GM19452 (cell line): ENCODE measurements around the gene TCF7L1.

Source experiments
- ATAC-seq: cut with Tn5 transposase; IDR thresholded peaks from one replicate; pipeline ENCODE4 v1.9.1; 2021; ENCODE audit not compliant: unreplicated experiment

Gene TCF7L1

DNA sequence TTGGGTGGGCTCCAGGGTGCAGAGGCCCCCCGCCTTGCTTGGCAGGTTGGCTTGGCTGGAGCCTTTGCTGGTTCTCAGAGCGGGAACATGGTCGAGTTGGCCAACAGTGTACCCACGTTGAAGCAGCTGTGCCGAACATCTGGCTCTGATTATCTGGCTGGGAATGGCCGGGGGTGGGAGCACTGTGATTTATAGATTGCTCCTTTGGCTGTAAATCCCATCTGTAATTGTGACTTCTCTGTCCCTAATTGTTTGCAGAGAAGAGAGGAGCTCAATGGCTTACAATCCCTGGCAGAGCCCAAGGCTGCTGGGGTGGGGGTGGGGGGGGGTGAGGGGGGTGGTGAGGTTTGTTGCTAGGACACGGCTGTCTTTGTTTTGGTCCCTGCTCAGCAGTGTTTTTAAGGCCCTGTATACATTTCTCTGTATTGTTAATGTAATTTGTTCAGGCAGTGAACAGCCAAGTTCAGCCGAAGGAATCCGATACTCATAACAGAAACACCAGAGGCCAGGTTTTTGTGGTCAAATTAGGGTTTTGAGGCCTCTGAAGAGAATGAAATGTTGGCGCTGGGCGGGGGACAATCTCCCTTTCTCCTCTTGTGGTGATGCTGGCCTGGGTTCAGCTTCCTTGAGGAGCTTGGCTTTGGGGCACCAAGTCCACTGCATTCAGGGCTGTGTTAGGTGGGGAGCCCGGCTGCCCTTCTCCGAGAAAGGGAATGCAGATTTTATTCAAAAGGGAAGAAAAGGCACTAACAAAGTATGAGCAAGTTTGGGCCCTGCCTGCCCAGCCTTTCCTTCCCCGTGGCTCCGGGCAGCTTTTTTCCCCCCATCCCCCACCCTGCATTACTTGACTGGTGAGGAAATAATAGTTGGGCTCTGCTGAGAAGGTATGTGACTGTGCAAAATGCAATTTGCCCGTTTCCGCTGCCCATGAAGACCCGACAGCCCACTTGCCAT, 82.5 kb downstream of the TCF7L1 start:
- no peak for ATAC-seq

DNA sequence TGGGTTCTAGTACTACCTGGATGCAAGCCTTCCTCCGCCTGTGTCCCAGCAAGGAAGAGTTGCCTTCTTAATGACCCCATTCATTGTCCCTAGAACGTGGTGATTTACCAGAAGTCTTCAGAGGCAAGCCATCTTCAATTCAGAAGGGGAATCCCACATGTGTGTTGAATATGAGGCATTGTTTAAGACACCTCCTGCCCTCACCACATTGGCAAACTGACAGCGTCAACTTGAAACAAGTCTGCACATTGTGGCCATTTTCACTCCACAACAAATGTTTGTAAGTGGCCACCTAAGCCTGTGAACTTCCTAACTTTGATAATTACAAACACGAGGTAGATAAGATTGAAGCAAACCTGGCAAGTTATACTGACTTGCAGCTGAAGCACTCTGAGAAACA, 83.7 kb downstream of the TCF7L1 start:
- ATAC-seq = no peak

DNA sequence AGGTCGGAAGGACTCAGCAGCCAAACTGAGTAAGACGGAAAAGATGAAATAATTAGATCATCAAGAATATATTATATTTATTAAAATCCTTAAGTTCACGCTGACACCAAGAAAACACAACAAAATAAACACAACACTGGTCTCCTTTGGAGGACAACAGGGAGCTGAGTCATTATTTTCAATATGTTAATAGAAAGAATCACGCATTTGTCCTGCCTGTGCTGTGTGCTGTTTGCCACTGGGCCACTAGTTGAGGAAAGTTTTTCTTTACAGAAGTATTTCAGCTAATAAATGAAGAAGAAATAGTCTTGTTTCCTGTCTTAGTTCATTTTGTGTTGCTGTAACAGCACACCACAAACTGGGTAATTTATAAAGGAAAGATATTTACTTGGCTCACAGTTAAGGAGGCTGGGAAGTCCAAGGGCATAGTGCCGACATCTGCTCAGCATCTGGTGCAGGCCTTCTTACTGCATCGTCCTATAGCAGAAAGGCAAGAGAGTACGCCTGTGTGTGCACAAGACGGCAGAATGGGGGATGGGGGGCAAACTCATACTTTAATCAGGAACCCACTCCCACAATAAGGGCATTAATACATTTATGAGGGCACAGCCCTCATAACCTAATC, 88.0 kb downstream of the TCF7L1 start:
- no peak for ATAC-seq

DNA sequence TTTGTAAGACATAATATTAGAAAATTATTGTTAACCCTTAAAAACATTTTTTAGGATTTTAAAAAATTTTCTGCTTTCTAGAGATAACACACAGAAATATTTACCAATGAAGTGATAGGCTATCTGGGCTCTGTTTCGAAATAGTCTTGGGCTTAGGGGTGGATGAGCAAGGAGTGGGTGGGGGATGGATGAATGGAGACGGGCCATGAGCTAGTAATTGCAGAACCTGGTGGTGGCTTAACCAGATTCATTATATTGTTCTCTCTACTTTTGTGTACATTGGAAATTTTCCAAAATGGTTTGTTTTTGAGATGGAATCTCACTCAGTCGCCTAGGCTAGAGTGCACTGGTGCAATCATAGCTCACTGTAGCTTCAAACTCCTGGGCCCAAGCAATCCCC, 89.6 kb downstream of the TCF7L1 start:
- no peak for ATAC-seq

DNA sequence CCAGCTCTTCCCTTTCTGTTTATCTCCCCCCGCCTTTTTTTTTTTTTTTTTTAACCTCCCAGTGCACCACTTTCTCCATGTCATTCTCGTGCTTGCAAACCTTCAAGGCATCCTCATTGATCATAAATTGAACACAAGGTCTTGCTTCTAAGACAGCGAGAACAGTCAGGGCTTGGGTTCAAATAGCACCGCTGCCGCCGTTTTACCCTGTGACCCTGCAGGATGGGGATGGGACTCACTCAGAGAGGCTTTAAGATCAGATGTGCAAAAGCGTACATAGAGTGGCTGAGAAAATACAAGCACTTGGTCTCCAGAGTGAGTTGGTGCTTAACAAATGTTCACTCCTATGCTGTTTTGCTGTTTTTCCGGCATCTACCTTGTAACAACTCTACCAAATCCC, 93.6 kb downstream of the TCF7L1 start:
- no peak for ATAC-seq

DNA sequence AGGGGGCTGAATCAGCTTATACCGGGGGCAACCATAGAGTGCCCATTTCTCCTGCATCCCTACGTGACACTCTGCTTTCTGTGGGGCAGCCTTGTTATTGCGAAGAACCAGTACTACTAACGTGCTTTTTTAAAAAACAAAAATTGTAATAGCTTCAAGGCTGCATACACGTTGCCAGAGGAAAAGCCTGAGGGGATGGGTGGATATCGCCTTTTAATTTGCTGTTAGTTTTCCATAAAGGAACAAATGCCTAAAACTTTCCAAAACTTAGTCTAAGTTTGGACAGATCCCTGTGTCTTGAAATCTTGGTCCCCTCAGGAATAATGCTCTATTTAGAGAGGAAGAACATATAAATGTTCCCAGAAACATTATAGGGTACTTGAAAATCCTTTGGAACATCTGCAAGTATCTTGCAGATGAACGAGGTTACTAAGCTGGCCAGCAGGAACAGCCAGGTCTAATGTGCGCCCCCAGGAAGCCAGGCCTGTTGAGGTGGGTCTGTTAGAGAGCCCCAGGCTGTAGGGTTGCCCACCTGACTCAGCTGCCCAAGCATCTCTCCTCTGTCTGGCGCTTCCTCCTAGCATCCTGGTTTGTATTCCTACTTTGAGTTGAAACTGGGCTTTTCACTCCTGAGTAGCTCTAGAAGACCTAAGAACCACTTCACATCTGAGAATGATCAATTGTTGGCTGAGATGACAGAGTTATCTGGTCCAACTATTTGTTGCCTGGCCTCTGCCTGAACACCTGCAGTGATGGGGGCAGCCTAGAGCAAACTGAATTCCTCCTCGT, 97.7 kb downstream of the TCF7L1 start:
- ATAC-seq = no peak

DNA sequence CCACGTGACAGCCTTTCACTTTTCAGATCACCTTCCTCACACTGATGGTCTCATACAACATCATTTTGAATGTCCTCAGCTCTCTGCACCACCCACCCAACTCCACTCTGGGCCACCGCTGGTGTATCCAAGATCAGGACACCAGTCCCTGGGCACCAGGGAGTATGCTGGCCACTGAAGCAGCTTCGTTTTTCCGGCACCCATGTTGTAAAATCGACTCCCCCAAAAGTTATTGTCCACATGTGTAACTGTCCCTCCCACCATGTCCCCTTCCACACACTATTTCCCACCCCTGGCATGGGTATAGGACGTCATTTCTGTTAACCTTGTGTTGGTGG, 98.2 kb downstream of the TCF7L1 start:
- no peak for ATAC-seq

DNA sequence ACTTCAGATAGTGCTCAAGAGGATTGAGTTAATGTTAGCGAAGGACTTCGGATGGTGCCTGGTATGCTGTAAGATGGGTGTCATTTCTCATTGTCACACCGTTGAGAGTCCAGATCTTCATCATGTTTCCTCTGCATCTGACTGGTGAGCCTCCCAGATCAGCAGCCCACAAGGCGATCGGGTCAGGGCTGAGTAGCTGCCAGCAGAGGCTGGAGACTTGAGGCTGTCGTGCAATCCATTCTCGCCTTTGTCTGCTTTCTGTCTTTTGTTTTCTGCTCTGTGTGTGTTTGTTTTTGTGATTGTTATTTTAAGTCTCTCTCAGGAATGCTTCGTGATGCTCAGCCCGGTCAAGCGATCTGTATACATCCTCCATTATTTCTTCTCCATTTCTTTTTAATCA, 98.8 kb downstream of the TCF7L1 start:
- ATAC-seq = no peak

DNA sequence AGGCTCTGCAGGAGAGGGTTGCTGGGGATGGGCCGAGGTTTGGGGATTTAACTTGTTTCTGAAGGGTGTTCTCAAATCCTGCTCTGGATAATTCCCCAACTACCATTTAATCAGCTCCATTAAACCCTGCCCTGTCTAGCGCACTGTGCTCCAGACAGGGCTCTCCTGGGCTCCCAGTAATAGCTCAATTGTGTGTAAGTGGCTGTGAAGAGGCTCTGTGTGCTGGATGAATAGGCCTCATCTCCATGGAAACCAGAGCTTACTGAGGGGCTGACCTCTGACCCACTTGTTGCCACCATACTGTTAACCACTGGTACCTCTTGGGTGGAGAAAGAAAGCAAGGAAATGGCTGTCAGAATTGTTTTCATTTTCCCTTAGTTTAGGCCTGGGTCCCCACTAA, 101.7 kb downstream of the TCF7L1 start:
- ATAC-seq = no peak

DNA sequence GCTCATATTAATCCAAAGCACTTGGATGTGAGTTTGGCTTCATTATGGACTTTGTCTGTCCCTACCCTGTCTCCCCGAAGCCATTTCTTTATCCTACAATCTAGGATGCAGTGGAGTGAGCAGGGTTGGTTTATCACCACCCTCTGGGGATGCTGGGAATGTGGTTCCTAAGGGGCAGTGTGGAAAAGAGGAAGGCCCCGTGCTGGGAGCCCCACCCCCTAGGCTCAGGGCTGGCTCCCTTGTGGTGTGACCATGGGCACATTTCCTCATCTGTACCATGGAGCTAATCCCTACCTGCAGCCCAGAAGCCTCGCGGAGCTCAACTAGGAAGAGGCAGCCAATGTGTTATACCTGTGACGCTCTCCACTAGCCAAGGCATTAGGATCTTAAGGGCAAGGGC, 102.1 kb downstream of the TCF7L1 start:
- ATAC-seq = no peak

DNA sequence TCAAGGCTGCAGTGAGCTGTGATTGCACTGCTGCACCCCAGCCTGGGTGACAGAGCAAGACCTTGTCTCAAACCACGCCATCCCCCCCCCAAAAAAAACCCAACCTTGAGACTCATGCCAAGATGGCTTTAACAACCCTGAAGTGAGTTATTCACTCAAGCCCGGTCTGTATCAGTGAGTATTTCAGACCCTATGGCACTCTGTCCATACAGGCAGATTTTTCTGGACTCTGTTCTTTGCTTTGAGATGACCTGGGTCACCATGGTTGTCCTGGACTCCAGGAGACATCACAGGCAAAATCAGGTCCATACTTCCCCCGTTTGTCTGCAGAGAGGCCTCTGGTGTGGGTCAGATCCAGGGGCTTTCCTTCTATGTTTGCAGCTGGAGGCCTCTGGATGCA, 102.9 kb downstream of the TCF7L1 start:
- no peak for ATAC-seq

DNA sequence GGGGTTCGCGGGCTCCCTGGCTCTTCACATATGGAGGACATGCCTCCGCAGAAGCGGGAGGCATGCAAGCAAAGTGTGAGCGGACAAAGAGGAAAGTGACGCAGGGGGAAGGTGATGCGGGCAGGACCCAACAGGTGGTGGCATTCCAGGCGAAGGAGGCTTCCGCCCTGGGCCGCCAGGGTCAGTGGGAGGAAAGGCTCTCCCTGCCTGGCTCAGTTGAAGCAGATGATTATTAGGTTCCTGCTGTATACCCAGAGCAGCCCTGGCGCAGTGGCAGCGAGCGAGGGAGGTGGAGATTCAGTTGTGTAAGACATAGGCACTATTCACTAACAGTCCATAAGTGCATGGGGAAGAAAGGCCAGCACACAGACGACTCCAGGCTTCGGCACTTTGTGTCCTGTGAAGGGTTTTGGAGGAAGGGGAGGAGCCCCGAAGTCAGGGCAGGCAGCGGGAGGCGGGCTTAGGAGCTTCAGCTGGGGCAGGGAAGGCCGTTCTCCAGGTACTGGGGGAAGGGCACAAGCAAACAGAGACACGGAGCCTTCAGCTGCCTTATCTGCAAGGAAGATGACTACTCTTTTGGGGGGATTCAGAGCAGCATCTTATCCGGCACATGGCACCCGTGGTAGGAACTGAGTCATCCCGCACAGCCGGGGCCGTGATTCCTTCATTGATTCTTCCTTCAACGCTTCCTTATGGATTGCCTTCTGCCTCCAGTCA, 104.8 kb downstream of the TCF7L1 start:
- ATAC-seq = no peak

DNA sequence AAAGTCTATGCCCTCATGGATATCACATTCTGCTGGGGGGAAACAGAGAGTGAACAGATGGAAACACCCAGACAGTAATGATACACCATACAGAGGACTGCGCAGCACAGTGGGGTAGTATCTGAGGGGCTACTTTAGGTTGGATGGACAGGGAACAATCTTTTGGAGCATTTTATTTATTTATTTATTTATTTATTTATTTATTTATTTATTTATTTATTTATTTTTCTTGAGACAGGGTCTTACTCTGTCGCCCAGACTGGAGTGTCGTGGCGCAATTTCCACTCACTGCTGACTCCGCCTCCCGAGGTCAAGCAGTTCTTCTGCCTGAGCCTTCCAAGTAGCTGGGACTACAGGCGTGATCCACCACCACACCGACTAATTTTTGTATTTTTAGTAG, 105.4 kb downstream of the TCF7L1 start:
- ATAC-seq = no peak

DNA sequence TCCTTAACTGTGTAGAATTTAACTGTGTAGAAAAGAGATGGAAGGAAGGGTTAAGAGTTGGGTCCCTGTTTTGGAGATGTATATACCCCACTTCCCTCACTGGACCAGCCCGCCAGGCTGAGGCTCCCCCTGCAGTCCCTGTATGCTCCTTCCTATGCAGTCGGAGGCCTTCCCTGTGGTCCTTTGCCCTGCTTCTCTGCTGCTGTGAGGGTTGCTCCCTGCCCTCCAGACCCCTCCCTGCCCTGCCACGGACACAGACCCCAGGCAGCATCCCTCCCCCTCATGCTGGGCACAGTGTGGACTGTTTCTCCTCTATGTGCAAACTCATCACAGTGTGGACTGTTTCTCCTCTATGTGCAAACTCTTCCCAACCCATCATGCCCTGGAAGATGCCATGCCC, 105.9 kb downstream of the TCF7L1 start:
- ATAC-seq = no peak

DNA sequence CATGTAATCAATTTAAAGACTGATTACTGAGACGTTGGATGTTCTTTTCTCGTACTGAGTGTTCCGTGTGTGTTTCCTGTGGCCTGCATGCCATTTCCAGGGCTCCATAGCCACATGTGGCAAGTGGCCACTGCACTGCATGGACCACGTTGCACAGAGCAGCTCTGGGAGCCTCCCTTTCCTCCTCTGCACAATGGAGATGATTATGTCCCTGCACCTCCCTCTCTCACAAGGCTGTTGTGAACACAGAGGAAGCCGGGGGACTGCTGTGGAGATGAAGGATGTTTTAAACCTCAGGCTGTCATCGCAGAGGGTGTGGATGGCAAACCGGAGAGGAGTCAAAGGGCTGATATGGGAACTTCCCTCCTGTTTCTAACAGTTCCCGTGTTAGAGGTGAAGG, 106.9 kb downstream of the TCF7L1 start:
- no peak for ATAC-seq

DNA sequence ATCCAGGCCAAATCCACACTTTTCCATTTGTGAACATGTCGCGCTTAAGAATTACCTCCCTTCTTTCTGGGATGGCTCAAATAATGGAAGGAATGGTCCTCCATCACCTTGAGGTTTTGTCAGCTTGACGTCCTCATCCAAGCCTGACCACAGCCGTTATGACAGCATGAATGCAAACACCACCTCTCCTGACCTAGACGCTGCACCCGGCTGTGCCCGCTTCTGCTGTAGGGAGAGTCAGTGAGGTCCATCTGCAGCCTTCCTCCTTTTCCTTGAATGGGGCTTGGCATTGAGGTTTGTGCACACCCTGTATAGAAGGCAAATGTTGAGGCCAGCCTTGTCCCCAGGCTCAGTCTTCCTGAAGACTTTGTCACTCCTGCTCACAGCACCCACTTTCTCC, 109.1 kb downstream of the TCF7L1 start:
- no peak for ATAC-seq

DNA sequence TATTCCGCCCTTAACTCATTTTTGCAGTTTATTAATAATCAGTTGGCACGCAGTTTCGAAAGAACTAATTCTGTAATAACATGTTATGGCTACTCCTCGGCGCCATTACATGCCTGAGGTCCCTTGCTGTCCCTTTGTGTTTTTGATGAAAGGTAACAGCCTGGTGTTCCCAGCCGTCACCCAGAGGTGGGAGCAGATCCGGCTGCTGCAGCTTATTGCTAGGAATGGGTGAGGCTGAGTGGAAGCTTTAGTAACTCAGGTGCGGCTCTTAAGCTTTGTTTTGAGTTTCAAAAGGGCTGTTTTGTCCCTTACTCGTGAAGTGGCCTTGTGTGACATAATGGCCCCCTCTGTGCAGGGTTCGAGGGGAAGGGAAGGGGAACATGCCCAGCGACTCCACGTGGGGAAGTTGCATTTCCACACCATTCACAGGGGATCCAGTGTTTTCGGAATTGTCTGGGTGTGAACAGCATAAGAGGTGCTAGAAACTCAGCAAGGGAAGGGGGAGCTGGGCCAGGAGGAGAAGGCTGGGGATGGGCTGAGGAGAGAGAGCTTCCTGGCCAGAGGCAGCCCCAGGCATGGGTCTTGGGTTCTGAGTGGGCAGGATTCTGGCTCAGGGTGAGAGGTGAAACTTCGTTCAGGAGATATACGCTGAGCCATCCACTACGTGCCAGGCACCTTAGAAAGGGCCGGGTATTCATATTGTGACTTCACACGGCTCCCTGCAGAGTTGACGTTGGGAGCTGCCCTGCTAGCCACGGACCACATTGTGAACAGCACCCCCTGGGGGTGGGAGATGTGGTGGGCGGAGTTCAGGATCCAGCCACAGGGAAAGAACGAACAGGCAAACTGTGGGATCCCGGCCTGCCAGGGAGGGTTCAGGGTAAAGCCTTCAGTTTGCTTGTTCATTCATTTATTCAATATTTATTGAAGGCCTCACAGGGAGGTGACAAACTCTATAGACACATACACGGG, 110.2 kb downstream of the TCF7L1 start:
- ATAC-seq = no peak

DNA sequence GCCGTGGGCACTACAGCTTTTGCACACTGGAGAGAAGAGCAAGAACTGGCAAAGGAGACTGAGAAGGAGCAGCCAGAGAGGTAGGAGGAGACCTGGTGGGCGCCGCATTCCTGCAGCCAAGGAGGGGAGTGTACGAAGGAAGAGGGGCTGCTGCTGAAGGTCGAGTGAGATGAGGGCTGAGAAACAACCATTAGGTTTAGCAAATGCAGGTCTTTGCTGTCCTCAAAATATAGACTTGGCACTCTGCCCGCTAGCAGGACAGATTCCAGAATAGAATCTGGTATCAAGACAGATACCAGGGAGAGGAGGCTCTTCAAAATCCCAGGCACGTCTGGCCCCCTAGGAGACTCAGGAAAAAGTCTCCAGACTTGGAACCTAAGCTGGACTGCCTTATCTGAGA, 111.6 kb downstream of the TCF7L1 start:
- no peak for ATAC-seq

DNA sequence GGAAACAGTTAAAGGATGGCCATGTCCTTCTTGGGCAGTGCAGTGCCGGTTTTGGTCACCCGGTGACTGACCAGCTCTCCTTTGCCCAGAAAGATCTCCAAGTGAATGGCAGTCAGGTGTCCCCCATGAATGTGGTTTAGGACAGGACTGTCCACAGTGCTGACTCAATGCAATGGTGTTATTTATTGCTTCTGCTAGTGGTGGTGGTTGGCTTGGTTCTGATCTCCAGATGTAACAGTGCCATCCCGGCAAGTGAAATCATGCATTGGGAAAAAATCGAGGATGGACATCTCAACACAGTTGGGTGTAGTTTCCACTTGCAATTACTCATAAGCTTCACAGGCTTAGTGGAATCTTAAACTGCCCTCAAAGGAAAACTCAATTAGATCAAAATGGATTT, 112.7 kb downstream of the TCF7L1 start:
- no peak for ATAC-seq

DNA sequence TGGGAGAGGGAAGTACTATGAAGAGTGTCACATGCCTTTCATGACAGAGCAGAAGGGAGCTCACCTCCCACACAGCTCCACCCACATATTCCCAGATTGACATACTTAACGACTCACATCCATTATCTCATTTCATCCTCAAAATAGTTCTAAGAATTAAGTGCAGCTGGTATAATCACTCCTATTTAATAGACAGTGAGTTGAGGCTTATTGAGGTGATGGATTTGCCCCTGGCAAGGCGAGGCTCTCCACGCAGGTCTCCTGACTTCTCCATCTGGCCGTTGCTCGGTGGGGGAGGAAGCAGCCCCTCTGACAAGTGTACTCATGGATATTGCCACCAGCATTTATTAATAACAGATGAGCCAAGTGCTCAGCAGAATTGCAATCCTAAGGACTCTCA, 113.2 kb downstream of the TCF7L1 start:
- ATAC-seq = no peak
